Endothelial cell of umbilical vein (primary cell): ENCODE measurements around the gene TRIM2. TPM values are rescaled to one million over a fixed set of nuclear protein-coding genes. Genes with fewer than 3 reads are reported as not detected.

Source experiments
- BruUV-seq: library from RNA; stranded (reverse); fragments of 400-500 nt; replicated peaks from 2 replicates; lab custom pipeline; 2021; lab: Mats Ljungman, UMichigan
- CTCF ChIA-PET: fragments of 300-600, 350-600 bp; sonication (Branson Sonifier 250); formaldehyde crosslinking; loops from one replicate; lab custom pipeline; 2021; ENCODE audit warnings: antibody characterized with exemption, inconsistent platforms; lab: Charles Lee
- POLR2A ChIA-PET: fragments of 300-600, 350-600 bp; sonication (Branson Sonifier 250); formaldehyde crosslinking; loops from one replicate; lab custom pipeline; 2021; ENCODE audit warnings: antibody characterized with exemption, inconsistent platforms; lab: Charles Lee
- DNase-seq: peaks from one replicate; pipeline ENCODE4 v3.0.0-alpha.2; 2011; ENCODE audit warnings: low read depth, low spot score
- FAIRE-seq: peaks from 2 replicates; lab custom pipeline; 2011; peaks lifted over from hg19 to GRCh38; lab: Jason Lieb, UNC
- H2AFZ ChIP-seq: 2 replicates; pipeline ENCODE4 v1.6.0; 2012; ENCODE audit warnings: low read depth, low read length, control low read depth, inconsistent platforms
- H3K27ac ChIP-seq: 2 replicates; pipeline ENCODE4 v1.5.1; 2011; ENCODE audit warnings: low read depth, mild to moderate bottlenecking, control low read depth, low read length, moderate library complexity; ENCODE audit not compliant: insufficient read depth
- H3K27me3 ChIP-seq, 2 experiments: 2 replicates each; pipeline versions ENCODE4 v1.6.0 to v1.6.1; 2011; ENCODE audit warnings: low read length in 2 of 2, mixed read lengths in 1 of 2; ENCODE audit not compliant: control insufficient read depth in 2 of 2, insufficient read depth in 2 of 2
- H3K36me3 ChIP-seq, 2 experiments: 2 replicates in 1 of 2; 3 replicates in 1 of 2; pipeline ENCODE4 v1.5.1; 2011; ENCODE audit warnings: low read length in 2 of 2, mild to moderate bottlenecking in 1 of 2, moderate library complexity in 1 of 2; ENCODE audit not compliant: control insufficient read depth in 2 of 2, insufficient read depth in 2 of 2; ENCODE audit errors: extremely low read depth in 1 of 2
- H3K4me1 ChIP-seq: 3 replicates; pipeline ENCODE4 v1.5.1; 2011; ENCODE audit warnings: mild to moderate bottlenecking, low read length; ENCODE audit not compliant: control insufficient read depth, insufficient read depth; ENCODE audit errors: extremely low read depth
- H3K4me2 ChIP-seq: 2 replicates; pipeline ENCODE4 v1.6.1; 2011; ENCODE audit warnings: low read length, control low read depth, mixed read lengths; ENCODE audit not compliant: insufficient read depth
- H3K4me3 ChIP-seq, 3 experiments: fragments of 200-600 bp in 1 of 3; sonication (generic), shearing (Covaris generic) in 1 of 3; replicated peaks in 1 of 3; 2 replicates each; pipeline ENCODE4 v1.5.1; 2011 to 2016; ENCODE audit warnings: control low read depth in 3 of 3, low read length in 3 of 3, mild to moderate bottlenecking in 2 of 3, inconsistent platforms in 1 of 3, low read depth in 1 of 3, moderate library complexity in 1 of 3; ENCODE audit not compliant: insufficient read depth in 1 of 3
- H3K79me2 ChIP-seq: 2 replicates; pipeline ENCODE4 v1.6.0; 2012; ENCODE audit warnings: low read length, inconsistent platforms; ENCODE audit not compliant: control insufficient read depth, insufficient read depth
- H3K9ac ChIP-seq: replicated peaks from 2 replicates; pipeline ENCODE3; 2011; ENCODE audit warnings: low read length, control low read depth; ENCODE audit not compliant: insufficient read depth; ENCODE audit errors: extremely low read depth
- H3K9me1 ChIP-seq: replicated peaks from 3 replicates; pipeline ENCODE4 v1.6.0; 2011; ENCODE audit warnings: mild to moderate bottlenecking, low read length; ENCODE audit not compliant: control insufficient read depth, insufficient read depth; ENCODE audit errors: extremely low read depth
- H3K9me3 ChIP-seq: replicated peaks from 2 replicates; pipeline ENCODE4 v1.5.1; 2012; ENCODE audit warnings: low read length, inconsistent platforms; ENCODE audit not compliant: control insufficient read depth, insufficient read depth
- H4K20me1 ChIP-seq: replicated peaks from 2 replicates; pipeline ENCODE3; 2011; ENCODE audit warnings: mild to moderate bottlenecking, low read length; ENCODE audit not compliant: control insufficient read depth, insufficient read depth; ENCODE audit errors: extremely low read depth
- EZH2 ChIP-seq: IDR thresholded peaks from 2 replicates; pipeline ENCODE4 v1.6.1; 2012; ENCODE audit warnings: borderline replicate concordance, low read depth, mild to moderate bottlenecking, moderate library complexity, low read length, inconsistent platforms; ENCODE audit not compliant: severe bottlenecking
- FOS ChIP-seq: IDR thresholded peaks from 2 replicates; pipeline ENCODE4 v1.6.1; 2011; ENCODE audit warnings: mild to moderate bottlenecking, low read length, moderate library complexity, borderline replicate concordance; ENCODE audit not compliant: insufficient read depth
- GATA2 ChIP-seq: IDR thresholded peaks from 2 replicates; pipeline ENCODE4 v1.7.0; 2011; ENCODE audit warnings: low read depth, mild to moderate bottlenecking, moderate library complexity, mixed read lengths, low read length; ENCODE audit not compliant: insufficient read length, insufficient read depth
- JUN ChIP-seq: IDR thresholded peaks from 2 replicates; pipeline ENCODE4 v1.6.1; 2011; ENCODE audit warnings: borderline replicate concordance, low read depth; ENCODE audit not compliant: insufficient read length, insufficient read depth
- MYC ChIP-seq: IDR thresholded peaks from one replicate; pipeline ENCODE4 v1.6.1; 2011; ENCODE audit warnings: mild to moderate bottlenecking, low read depth, low read length
- POLR2A ChIP-seq: IDR thresholded peaks from 2 replicates; pipeline ENCODE4 v1.6.1; 2012; ENCODE audit warnings: low read depth, mild to moderate bottlenecking, control low read depth, low read length
- POLR2AphosphoS5 ChIP-seq: IDR thresholded peaks from 2 replicates; pipeline ENCODE4 v1.6.1; 2012; ENCODE audit warnings: low read depth, mild to moderate bottlenecking, control low read depth, low read length, moderate library complexity; ENCODE audit not compliant: insufficient read depth
- dilution Hi-C: fragments of 300-500 bp; cut with MboI; formaldehyde crosslinking; loops from one replicate; pipeline ENCODE4 v1.15.0; 2019; ENCODE audit warnings: low sequenced_read_pairs; ENCODE audit not compliant: extremely low pct_ligation_motif_present
- intact Hi-C: fragments of 100-400 bp; cut with micrococcal nuclease; formaldehyde crosslinking; loops from one replicate; pipeline ENCODE4 v1.10.0; 2022
- polyA plus RNA-seq, 4 experiments: library from polyadenylated mRNA; depleted of rRNA in 3 of 4; stranded (reverse) in 3 of 4; unstranded in 1 of 4; fragments of >200 nt; gene quantifications; 2 replicates each; pipeline versions ENCODE4 v1.2.1 to v1.2.3, GENCODE V29; 2011 to 2012; ENCODE audit warnings: missing spikeins in 1 of 4
- total RNA-seq: library from RNA; stranded (reverse); gene quantifications from 2 replicates; pipeline ENCODE4 v1.2.3, GENCODE V29; 2021
- TF ChIP-seq, protein P1 (sequence below): IDR thresholded peaks from 2 replicates; pipeline ENCODE4 v1.6.1; 2011; ENCODE audit not compliant: insufficient read depth, insufficient read length
- TF ChIP-seq, protein P2 (sequence below), 2 donors: IDR thresholded peaks; 1 replicate in 1 of 2; 2 replicates in 1 of 2; pipeline ENCODE4 v1.5.1; 2011; ENCODE audit warnings: low read length in 2 of 2, mild to moderate bottlenecking in 2 of 2, moderate library complexity in 2 of 2, control low read depth in 1 of 2, inconsistent platforms in 1 of 2, low read depth in 1 of 2; ENCODE audit not compliant: insufficient read depth in 1 of 2; ENCODE audit errors: extremely low read depth in 1 of 2

TRIM2 gene
- total and polyA plus RNA-seq, 2 donors (not counting 3 experiments of a cell fraction or from before 2014, with no cell fraction given) = 6.8 to 19.7 TPM

DNA sequence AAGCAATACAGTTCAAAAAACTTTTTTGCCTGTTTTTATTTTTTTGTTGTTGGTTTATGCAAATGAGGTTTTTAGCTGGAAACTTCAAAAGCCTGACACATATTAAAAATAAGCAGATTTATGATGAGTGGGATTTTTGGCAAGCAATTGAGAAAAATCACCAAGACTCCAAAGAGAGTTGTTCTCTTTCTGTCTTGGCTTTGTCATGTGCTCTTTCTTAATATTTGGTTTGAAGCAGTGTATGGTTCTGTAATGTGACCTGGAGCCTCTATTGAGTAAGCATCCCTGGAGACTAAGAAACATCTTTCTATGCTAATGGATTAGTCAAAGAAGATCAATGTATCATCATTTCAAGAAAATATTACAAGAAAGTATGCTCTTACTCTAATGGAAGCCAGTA is 11.7 kb downstream of the TRIM2 start:
- Histone ChIP-seq H2AFZ (no peak overlapping the region), H3K27me3 (peaks cover 16 to 21% of the 10 kb centered on the region in 2 experiments), H3K9me3 (no peaks in the 10 kb centered on the region), H3K4me3 (no peak overlapping the region), H3K79me2 (no peaks in the 10 kb centered on the region), H3K4me2 (no peak overlapping the region), H3K27ac (no peak overlapping the region), H3K9me1 (no peaks in the 10 kb centered on the region), H4K20me1 (no peaks in the 10 kb centered on the region), H3K9ac (no peak overlapping the region), H3K4me1 (no peaks in the 10 kb centered on the region), H3K36me3 (no peaks in the 10 kb centered on the region)
- intact Hi-C loops (no loop called here), dilution Hi-C loops (no loop called here)
- DNase-seq (no peak), FAIRE-seq (no peak)
- no TSS peak for BruUV-seq
- TF ChIP-seq POLR2AphosphoS5 = no peak
- CTCF ChIA-PET = interaction anchor here (1.0 to 1.4 kb wide), 4 partner anchors 8 to 358 kb away, joined by 3 to 6 read pairs (median 4); partner anchors contain the start of gene TRIM2
- POLR2A ChIA-PET = no interaction called here

DNA sequence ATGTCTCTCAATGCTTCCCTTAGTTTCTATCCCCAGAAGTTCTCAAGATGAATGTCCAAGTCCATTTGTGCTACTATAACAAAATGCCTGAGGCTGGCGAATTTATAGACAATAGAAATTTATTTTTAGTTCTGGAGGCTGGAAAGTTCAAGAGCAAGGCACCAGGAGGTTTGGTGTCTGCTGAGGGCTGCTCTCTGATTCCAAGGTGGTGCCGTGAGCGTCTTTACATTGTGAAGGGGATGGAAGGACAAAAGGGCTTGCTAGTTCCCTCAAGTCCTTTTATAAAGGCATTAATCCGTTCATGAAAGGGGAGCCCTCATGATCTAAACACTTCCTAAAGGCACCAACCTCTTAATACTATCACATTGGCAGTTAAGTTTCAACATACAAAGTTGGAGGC is 12.3 kb downstream of the TRIM2 start:
- Histone ChIP-seq H3K4me1 (no peaks in the 10 kb centered on the region), H3K36me3 (no peaks in the 10 kb centered on the region), H3K9ac (no peak overlapping the region), H3K4me2 (no peak overlapping the region), H3K9me1 (no peaks in the 10 kb centered on the region), H3K27ac (no peak overlapping the region), H4K20me1 (no peaks in the 10 kb centered on the region), H3K9me3 (no peaks in the 10 kb centered on the region), H2AFZ (no peak overlapping the region), H3K79me2 (no peaks in the 10 kb centered on the region), H3K27me3 (peaks cover 16 to 21% of the 10 kb centered on the region in 2 experiments), H3K4me3 (no peak overlapping the region)
- intact Hi-C loops = no loop called here
- FAIRE-seq = no peak
- POLR2A ChIA-PET = no interaction called here
- no TSS peak for BruUV-seq
- dilution Hi-C loops = no loop called here
- CTCF ChIA-PET = interaction anchor here (1.0 to 1.4 kb wide), 2 partner anchors 9 to 358 kb away, joined by 4 to 6 read pairs; no protein-coding TSS in a partner anchor
- DNase-seq = no peak
- TF ChIP-seq, protein P1, sequence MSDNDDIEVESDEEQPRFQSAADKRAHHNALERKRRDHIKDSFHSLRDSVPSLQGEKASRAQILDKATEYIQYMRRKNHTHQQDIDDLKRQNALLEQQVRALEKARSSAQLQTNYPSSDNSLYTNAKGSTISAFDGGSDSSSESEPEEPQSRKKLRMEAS = no peak
- TF ChIP-seq POLR2A (no peak), FOS (no peak), JUN (no peak), MYC (no peak), EZH2 (no peak), POLR2AphosphoS5 (no peak), GATA2 (no peak)
- TF ChIP-seq, protein P2, sequence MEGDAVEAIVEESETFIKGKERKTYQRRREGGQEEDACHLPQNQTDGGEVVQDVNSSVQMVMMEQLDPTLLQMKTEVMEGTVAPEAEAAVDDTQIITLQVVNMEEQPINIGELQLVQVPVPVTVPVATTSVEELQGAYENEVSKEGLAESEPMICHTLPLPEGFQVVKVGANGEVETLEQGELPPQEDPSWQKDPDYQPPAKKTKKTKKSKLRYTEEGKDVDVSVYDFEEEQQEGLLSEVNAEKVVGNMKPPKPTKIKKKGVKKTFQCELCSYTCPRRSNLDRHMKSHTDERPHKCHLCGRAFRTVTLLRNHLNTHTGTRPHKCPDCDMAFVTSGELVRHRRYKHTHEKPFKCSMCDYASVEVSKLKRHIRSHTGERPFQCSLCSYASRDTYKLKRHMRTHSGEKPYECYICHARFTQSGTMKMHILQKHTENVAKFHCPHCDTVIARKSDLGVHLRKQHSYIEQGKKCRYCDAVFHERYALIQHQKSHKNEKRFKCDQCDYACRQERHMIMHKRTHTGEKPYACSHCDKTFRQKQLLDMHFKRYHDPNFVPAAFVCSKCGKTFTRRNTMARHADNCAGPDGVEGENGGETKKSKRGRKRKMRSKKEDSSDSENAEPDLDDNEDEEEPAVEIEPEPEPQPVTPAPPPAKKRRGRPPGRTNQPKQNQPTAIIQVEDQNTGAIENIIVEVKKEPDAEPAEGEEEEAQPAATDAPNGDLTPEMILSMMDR (IDR thresholded peaks at IDR 0.05; ENCODE audit: extremely low read depth in 1 of 2, insufficient read depth in 1 of 2, low read depth in 1 of 2, low read length in 2 of 2) = no peak
